Peyer's patch (tissue), 4 donors: ENCODE measurements around the gene PSMB1.

ENCODE experiments used
- POLR2A ChIP-seq, 2 donors: fragments of 450-650 bp; IDR thresholded peaks; one replicate each; pipeline ENCODE4 v1.5.1; 2017; ENCODE audit warnings: antibody characterized with exemption in 2 of 2, mild to moderate bottlenecking in 2 of 2, moderate library complexity in 2 of 2
- TF ChIP-seq, protein P1 (sequence below), 6 experiments: fragments of 450-650 bp in 4 of 6; fragments of 200-600 bp in 2 of 6; sonication (generic) in 1 of 6; IDR thresholded peaks; one replicate each; pipeline ENCODE4 v1.5.1; 2017 to 2019; ENCODE audit warnings: antibody characterized with exemption in 6 of 6, mild to moderate bottlenecking in 3 of 6, moderate library complexity in 1 of 6

DNA sequence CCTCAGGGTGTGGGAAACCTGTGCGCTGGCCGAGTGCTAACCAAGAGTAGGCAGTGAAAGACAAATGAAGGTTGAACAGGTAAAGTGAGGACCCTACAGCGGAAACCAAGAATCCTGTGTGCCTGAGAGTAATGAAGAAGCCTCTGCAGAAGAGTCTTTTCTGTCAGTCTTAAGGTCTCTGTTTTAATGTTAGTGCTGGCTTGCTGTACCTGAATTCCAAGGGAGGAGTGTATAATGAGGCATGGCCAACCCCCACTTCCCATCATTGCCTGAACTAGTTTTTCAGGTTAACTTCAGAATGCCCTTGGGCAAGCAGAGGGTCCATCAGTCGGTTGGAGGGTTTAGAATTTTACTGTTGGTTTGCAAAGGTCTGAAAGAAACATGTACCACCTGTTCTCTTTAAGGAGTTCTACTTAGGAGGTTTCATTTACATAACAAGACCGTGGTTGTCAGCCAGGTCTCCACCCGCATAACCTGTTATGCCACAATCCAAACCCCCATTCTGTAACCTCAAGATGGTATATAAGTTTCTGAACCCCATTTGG, 31.9 kb upstream of the PSMB1 start:
- TF ChIP-seq, protein P1, sequence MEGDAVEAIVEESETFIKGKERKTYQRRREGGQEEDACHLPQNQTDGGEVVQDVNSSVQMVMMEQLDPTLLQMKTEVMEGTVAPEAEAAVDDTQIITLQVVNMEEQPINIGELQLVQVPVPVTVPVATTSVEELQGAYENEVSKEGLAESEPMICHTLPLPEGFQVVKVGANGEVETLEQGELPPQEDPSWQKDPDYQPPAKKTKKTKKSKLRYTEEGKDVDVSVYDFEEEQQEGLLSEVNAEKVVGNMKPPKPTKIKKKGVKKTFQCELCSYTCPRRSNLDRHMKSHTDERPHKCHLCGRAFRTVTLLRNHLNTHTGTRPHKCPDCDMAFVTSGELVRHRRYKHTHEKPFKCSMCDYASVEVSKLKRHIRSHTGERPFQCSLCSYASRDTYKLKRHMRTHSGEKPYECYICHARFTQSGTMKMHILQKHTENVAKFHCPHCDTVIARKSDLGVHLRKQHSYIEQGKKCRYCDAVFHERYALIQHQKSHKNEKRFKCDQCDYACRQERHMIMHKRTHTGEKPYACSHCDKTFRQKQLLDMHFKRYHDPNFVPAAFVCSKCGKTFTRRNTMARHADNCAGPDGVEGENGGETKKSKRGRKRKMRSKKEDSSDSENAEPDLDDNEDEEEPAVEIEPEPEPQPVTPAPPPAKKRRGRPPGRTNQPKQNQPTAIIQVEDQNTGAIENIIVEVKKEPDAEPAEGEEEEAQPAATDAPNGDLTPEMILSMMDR (IDR thresholded peaks at IDR 0.05), result no peak
- no peak for TF ChIP-seq POLR2A (IDR thresholded peaks at IDR 0.05)
